Activated naive CD8-positive, alpha-beta T cell treated with anti-CD3 and anti-CD28 coated beads, Interleukin-2, amount 10 ng/mL, durations not matched to agents 7 days and 5 days (primary cell): ENCODE measurements around the gene GLMP. TPM values are rescaled to one million over a fixed set of nuclear protein-coding genes. Genes with fewer than 3 reads are reported as not detected.

Experiments used
- ATAC-seq: fragments of 150-1000 bp; cut with Tn5 transposase; one replicate; pipeline ENCODE4 v1.10.0; 2021; ENCODE audit warnings: low read depth, moderate library complexity
- POLR2A ChIA-PET: fragments of 350-600 bp; sonication (Branson Sonifier 250); formaldehyde crosslinking; loops from one replicate; lab custom pipeline; 2021; ENCODE audit warnings: antibody characterized with exemption; lab: Charles Lee
- DNase-seq: peaks from one replicate; pipeline ENCODE4 v3.0.0; 2021
- H3K27ac Mint-ChIP-seq: one replicate; pipeline ENCODE4 v1.8.0; 2022; ENCODE audit warnings: mild to moderate bottlenecking, mixed read lengths
- H3K27me3 Mint-ChIP-seq: one replicate; pipeline ENCODE4 v1.8.0; 2022; ENCODE audit warnings: mild to moderate bottlenecking, moderate library complexity, mixed read lengths
- H3K36me3 Mint-ChIP-seq: one replicate; pipeline ENCODE4 v1.8.0; 2021; ENCODE audit warnings: mild to moderate bottlenecking, mixed read lengths
- H3K4me1 Mint-ChIP-seq: one replicate; pipeline ENCODE4 v1.8.0; 2021; ENCODE audit warnings: mixed read lengths
- H3K4me3 Mint-ChIP-seq: one replicate; pipeline ENCODE4 v1.8.0; 2022; ENCODE audit warnings: mild to moderate bottlenecking, moderate library complexity, mixed read lengths
- H3K9me3 Mint-ChIP-seq: one replicate; pipeline ENCODE4 v1.8.0; 2021; ENCODE audit warnings: mixed read lengths
- total RNA-seq, 2 experiments: library from RNA; stranded (reverse); gene quantifications; one replicate each; pipeline ENCODE4 v1.2.3, GENCODE V29; 2021

The GLMP gene
- total RNA-seq, 2 experiments from 2014 or later: 27.5 to 27.8 TPM

- no peaks in the 10 kb centered on the region for H3K4me1 Mint-ChIP-seq
- H3K36me3 Mint-ChIP-seq: peaks cover 6% of the 10 kb centered on the region
- no peaks in the 10 kb centered on the region for H3K27me3 Mint-ChIP-seq
- no peak for DNase-seq
- H3K27ac Mint-ChIP-seq: no peak overlapping the region
- no peaks in the 10 kb centered on the region for H3K9me3 Mint-ChIP-seq
- no peak overlapping the region for H3K4me3 Mint-ChIP-seq
- ATAC-seq: no peak
- POLR2A ChIA-PET: no interaction called here
These were observed 12.6 kb upstream of the GLMP start for GRCh38 chr1:156308078-156308477.

- DNase-seq (no peak), ATAC-seq (no peak)
- no peak overlapping the region for H3K27ac Mint-ChIP-seq
- no peaks in the 10 kb centered on the region for H3K9me3 Mint-ChIP-seq
- no peaks in the 10 kb centered on the region for H3K27me3 Mint-ChIP-seq
- peaks cover 2% of the 10 kb centered on the region for H3K36me3 Mint-ChIP-seq
- POLR2A ChIA-PET: no interaction called here
- H3K4me3 Mint-ChIP-seq: no peak overlapping the region
- H3K4me1 Mint-ChIP-seq: no peaks in the 10 kb centered on the region
These were observed 9.7 kb upstream of the GLMP start for GRCh38 chr1:156305215-156305614.

DNA sequence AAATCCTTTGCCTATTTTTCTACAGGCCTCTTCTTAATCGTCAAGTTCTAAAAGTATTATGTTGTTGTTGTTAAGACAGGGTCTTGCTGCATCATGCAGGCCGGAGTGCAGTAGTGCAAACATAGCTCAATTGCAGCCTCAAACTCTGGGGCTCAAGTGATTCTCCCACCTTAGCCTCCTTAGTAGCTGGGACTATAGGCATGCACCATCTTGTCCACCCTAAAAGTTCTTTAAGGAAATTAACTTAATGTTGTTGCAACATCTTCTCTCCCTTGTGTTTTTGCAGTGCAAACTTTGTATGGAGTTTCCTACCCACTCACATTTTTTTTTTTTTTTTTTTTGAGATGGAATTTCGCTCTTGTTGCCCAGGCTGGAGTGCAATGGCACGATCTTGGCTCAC lies 7.8 kb upstream of the GLMP start:
- Mint-ChIP-seq H3K4me3 (no peak overlapping the region), H3K27ac (no peak overlapping the region), H3K36me3 (peaks cover 2% of the 10 kb centered on the region), H3K4me1 (no peaks in the 10 kb centered on the region), H3K27me3 (no peaks in the 10 kb centered on the region), H3K9me3 (no peaks in the 10 kb centered on the region)
- ATAC-seq: no peak
- POLR2A ChIA-PET: interaction anchor here (1.5 kb wide), 1 partner anchor 20 kb away, joined by 4 read pairs; the partner anchor contains the start of gene SMG5
- DNase-seq: no peak

DNA sequence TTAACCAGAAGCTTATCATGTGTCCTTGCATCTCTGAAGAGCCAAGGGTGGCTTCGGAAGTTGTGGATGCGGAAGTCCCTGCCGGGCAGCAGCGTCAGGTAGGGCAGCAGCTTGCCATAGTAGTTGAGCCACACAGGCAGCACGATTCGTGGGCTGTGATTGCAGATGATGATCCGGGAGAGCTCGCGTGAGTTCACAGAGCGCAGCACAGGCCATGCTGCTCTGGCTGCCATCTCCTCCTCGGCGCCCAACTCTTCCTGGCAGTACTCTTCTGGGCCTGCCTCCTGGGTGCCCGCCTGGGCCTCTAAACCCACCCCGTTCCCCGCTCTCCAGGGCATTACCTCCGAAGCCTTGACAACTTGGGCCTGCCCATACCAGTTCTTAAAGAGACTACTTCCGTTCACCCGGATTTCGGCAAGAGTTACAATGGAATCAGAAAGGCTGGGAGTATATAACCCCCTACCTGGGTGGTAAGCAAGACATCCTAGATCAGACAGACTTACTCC lies 3.4 kb upstream of the GLMP start, which contains the start of gene VHLL:
TSS of gene VHLL (minus strand) at position 456 of the 506 bp plus-strand sequence. CDS start at position 338, 118 bp downstream.
- Mint-ChIP-seq H3K36me3 (no peaks in the 10 kb centered on the region), H3K4me3 (no peak within 1 kb of the TSS), H3K27me3 (no peaks in the 10 kb centered on the region), H3K27ac (no peak within 1 kb of the TSS), H3K9me3 (no peaks in the 10 kb centered on the region), H3K4me1 (peaks cover 10% of the 10 kb centered on the region)
- DNase-seq (no peak), ATAC-seq (no peak)
- POLR2A ChIA-PET: no interaction called here

DNA sequence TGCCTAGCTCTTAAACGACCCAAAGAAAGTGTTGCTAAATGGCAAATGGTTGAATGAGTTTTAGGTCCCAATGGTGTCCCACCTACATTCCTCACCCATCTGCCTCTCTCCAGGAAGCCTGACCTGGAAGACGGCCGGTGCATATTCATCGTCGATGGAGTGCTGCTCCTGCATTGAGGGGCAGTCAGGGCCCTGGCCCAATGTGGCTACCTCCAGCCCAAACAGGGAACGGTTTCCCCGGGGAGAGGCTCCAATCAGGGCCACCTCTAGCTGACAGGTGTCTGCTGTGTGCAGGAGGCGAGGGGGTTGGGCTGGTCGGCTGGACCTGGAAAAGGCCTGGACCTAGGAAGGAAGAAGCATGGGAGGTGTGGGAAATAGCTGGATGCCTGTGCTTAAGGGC lies 1.6 kb downstream of the GLMP start:
- peaks cover 10% of the 10 kb centered on the region for H3K4me1 Mint-ChIP-seq
- no peak overlapping the region for H3K27ac Mint-ChIP-seq
- H3K36me3 Mint-ChIP-seq: no peaks in the 10 kb centered on the region
- no peak for DNase-seq
- no peak for ATAC-seq
- H3K27me3 Mint-ChIP-seq: no peaks in the 10 kb centered on the region
- no peak overlapping the region for H3K4me3 Mint-ChIP-seq
- POLR2A ChIA-PET: interaction anchor here (0.6 to 3.2 kb wide), 2 partner anchors 11 to 19 kb away, joined by 3 to 22 read pairs; partner anchors contain the start of genes SMG5 and TMEM79
- H3K9me3 Mint-ChIP-seq: no peaks in the 10 kb centered on the region

- peaks cover 10% of the 10 kb centered on the region for H3K4me1 Mint-ChIP-seq
These were observed 2.4 kb downstream of the GLMP start for GRCh38 chr1:156293098-156293434.

DNA sequence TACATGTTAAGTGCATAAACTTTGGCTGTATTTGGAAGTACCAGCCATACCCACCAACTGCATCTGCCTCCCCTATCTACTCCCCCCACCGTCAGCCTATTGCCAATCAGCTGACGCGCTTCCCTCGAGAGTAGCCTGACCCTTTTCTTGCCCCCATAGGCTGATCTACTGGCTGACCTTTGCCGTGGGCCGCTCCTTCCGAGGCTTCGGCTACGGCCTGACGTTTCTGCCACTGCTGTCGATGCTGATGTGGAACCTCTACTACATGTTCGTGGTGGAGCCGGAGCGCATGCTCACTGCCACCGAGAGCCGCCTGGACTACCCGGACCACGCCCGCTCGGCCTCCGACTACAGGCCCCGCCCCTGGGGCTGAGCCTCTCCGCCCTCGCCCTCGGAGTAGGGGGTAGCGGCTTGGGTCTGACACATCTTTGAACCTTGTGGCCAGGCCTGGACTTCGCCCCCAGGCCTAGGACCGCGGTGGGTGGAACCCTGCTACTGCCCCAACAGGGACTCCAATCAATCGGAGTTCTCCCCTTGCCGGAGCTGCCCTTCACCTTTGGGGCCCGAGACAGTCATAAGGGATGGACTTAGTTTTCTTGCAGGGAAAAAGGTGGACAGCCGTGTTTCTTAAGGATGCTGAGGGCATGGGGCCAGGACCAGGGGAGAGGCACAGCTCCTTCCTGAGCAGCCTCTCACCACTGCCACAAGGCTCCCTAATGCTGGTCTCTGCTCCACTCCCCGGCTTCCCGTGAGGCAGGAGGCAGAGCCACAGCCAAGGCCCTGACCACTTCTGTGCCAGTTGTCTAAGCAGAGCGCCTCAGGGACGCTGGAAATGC lies 4.0 kb downstream of the GLMP start:
- DNase-seq (no peak), ATAC-seq (no peak)
- Mint-ChIP-seq H3K27me3 (no peaks in the 10 kb centered on the region), H3K4me3 (no peak overlapping the region), H3K27ac (peak overlapping the region; percentile 28), H3K9me3 (no peaks in the 10 kb centered on the region), H3K36me3 (peaks cover 3% of the 10 kb centered on the region), H3K4me1 (peaks cover 10% of the 10 kb centered on the region)
- POLR2A ChIA-PET: interaction anchor here (0.8 kb wide), 1 partner anchor 9 kb away, joined by 3 read pairs; the partner anchor contains the start of gene SMG5

More at GRCh38 chr1:156293098-156293434, 2.4 kb downstream of the GLMP start:
- ATAC-seq (no peak), DNase-seq (no peak)
- Mint-ChIP-seq H3K27ac (peak overlapping the region; percentile 37), H3K27me3 (no peaks in the 10 kb centered on the region), H3K9me3 (no peaks in the 10 kb centered on the region), H3K4me3 (no peak overlapping the region), H3K36me3 (peaks cover 3% of the 10 kb centered on the region)
- POLR2A ChIA-PET: interaction anchor here (0.6 to 3.2 kb wide), 2 partner anchors 10 to 18 kb away, joined by 3 to 22 read pairs; partner anchors contain the start of genes SMG5 and TMEM79

DNA sequence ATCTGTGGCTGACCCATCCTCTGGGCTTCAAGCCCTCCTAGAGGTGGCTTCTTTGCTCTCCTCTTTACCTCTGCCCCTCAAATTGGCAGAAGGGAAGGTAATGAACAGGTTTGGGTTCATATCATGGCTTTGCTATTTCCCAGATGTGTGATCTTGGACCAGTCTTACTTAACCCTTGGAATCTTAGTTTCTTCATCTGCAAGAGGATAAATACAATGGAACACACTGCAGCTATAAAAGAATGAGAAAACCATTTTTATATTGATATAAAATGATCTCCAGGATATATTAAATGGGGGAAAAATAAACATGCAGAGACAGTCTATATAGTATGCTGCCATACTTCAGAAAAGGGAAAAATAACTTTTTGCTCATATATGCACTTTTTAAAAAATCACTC lies 5.6 kb downstream of the GLMP start:
- DNase-seq (no peak), ATAC-seq (no peak)
- Mint-ChIP-seq H3K9me3 (no peaks in the 10 kb centered on the region), H3K4me1 (peaks cover 3% of the 10 kb centered on the region), H3K36me3 (peaks cover 7% of the 10 kb centered on the region), H3K27ac (no peak overlapping the region), H3K27me3 (no peaks in the 10 kb centered on the region), H3K4me3 (no peak overlapping the region)
- POLR2A ChIA-PET: no interaction called here

DNA sequence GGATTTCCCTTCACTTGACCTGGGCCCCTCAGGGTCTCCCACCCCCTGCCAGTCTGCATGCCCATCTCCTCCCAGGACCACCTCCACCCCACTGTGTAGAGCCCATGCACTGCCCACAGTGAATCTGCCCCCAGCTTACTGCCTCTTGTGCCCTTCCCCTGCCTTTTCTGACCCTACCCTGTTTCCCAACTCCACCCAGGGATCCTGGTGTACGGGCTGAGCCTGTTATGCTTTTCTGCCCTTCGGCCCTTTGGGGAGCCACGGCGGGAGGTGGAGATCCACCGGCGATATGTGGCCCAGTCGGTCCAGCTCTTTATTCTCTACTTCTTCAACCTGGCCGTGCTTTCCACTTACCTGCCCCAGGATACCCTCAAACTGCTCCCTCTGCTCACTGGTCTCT lies 9.4 kb downstream of the GLMP start:
- H3K36me3 Mint-ChIP-seq: peaks cover 9% of the 10 kb centered on the region
- POLR2A ChIA-PET: no interaction called here

GRCh38 chr1:156285437-156285836 lies 10.0 kb downstream of the GLMP start:
- H3K4me3 Mint-ChIP-seq: no peak overlapping the region
- no peak overlapping the region for H3K27ac Mint-ChIP-seq
- H3K9me3 Mint-ChIP-seq: no peaks in the 10 kb centered on the region
- DNase-seq: no peak
- H3K36me3 Mint-ChIP-seq: peaks cover 9% of the 10 kb centered on the region
- H3K27me3 Mint-ChIP-seq: no peaks in the 10 kb centered on the region
- no peak for ATAC-seq
- POLR2A ChIA-PET: no interaction called here
- peaks cover 21% of the 10 kb centered on the region for H3K4me1 Mint-ChIP-seq

More for the DNA sequence above, 9.4 kb downstream of the GLMP start:
- Mint-ChIP-seq H3K9me3 (no peaks in the 10 kb centered on the region), H3K27ac (no peak overlapping the region), H3K4me3 (no peak overlapping the region), H3K27me3 (no peaks in the 10 kb centered on the region), H3K4me1 (peaks cover 15% of the 10 kb centered on the region)
- DNase-seq: no peak
- ATAC-seq: no peak

DNA sequence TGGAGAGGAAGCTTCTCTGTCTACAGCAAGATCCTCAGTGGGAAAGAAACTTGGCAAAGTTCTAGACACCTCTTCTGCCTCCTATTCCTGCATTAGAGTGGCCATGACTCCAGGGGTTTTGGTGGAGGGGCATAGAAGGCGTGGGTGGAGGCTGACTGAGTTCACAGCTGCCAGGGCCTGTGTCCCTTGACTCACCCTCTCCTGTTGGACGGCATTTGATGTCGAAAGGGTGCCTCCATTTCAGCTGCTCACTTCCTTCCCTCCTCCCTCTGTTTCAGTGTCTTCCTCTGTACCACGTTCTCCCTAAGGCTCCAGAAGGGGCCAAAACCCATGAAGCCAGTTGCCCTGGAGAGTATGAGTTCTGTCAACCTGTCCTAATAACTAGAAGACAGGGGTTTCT lies 10.7 kb downstream of the GLMP start:
- Mint-ChIP-seq H3K4me3 (no peak overlapping the region), H3K9me3 (no peaks in the 10 kb centered on the region), H3K36me3 (peaks cover 9% of the 10 kb centered on the region), H3K27me3 (no peaks in the 10 kb centered on the region), H3K27ac (no peak overlapping the region), H3K4me1 (peaks cover 27% of the 10 kb centered on the region)
- ATAC-seq (no peak), DNase-seq (no peak)
- POLR2A ChIA-PET: no interaction called here

GRCh38 chr1:156284112-156284511 lies 11.4 kb downstream of the GLMP start, which contains the start of gene TMEM79:
TSS of gene TMEM79 (plus strand) at chr1:156284325. CDS start at chr1:156285227, 902 bp downstream.
- POLR2A ChIA-PET: interaction anchor here (1.1 to 4.2 kb wide), 4 partner anchors 10 to 71 kb away, joined by 3 to 24 read pairs (median 20); partner anchors contain the start of genes GLMP and PMF1
- H3K4me3 Mint-ChIP-seq: peak within 1 kb of the TSS; percentile 94
- H3K27ac Mint-ChIP-seq: peak within 1 kb of the TSS; percentile 95
- ATAC-seq (no peak), DNase-seq (no peak)
- no peaks in the 10 kb centered on the region for H3K9me3 Mint-ChIP-seq
- H3K4me1 Mint-ChIP-seq: peaks cover 27% of the 10 kb centered on the region
- peaks cover 9% of the 10 kb centered on the region for H3K36me3 Mint-ChIP-seq
- H3K27me3 Mint-ChIP-seq: no peaks in the 10 kb centered on the region

DNA sequence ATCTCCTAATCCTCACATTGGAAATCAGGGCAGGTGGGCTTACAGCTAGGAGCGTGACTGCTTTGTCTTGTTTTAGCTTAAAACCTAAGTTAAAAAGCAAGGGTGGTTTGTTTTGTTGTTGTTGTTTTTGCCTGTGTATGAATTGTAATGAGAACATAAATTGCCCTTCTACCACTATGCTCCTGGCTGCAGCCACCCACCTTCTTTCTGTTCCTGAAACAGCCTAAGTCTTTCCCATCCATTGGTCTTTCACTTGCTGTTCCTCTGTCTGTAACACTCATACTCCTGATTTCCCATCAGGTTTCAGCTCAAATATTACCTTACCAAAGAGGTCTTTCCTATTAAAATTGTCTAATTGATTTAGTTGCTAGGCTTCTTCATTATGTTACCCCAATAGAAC lies 12.0 kb downstream of the GLMP start:
- ATAC-seq (no peak), DNase-seq (no peak)
- peak overlapping the region; percentile 95 for H3K27ac Mint-ChIP-seq
- H3K4me1 Mint-ChIP-seq: peaks cover 27% of the 10 kb centered on the region
- H3K27me3 Mint-ChIP-seq: no peaks in the 10 kb centered on the region
- H3K9me3 Mint-ChIP-seq: no peaks in the 10 kb centered on the region
- H3K36me3 Mint-ChIP-seq: peaks cover 6% of the 10 kb centered on the region
- POLR2A ChIA-PET: interaction anchor here (1.1 to 4.2 kb wide), 14 partner anchors 11 to 136 kb away, joined by 3 to 24 read pairs (median 7); partner anchors contain the start of genes GLMP, PMF1 and SLC25A44
- peak overlapping the region; percentile 94 for H3K4me3 Mint-ChIP-seq
